K562 (cell line): ENCODE results near the gene RBM34. TPM values are rescaled to one million over a fixed set of nuclear protein-coding genes. Genes with fewer than 3 reads are reported as not detected.

Experiments used
- ATAC-seq: fragments of 200-7000 bp; cut with Tn5 transposase; 3 replicates; pipeline ENCODE4 v1.9.1; 2020; ENCODE audit warnings: moderate library complexity
- BruUV-seq: library from RNA; stranded (reverse); fragments of 400-500 nt; replicated peaks from 2 replicates; lab custom pipeline; 2021; lab: Mats Ljungman, UMichigan
- CTCF ChIA-PET: fragments of 300-600 bp; formaldehyde crosslinking; extraction: SDS; loops from one replicate; lab custom pipeline; 2021; ENCODE audit warnings: low intra/inter-chr PET ratio; lab: Yijun Ruan, JAX
- POLR2A ChIA-PET: fragments of 300-600, 350-650 bp; sonication (Branson Sonifier 250); formaldehyde crosslinking; extraction: SDS; loops from one replicate; lab custom pipeline; 2021; ENCODE audit warnings: antibody characterized with exemption, inconsistent platforms; lab: Yijun Ruan, JAX
- DNase-seq, 4 experiments: peaks; one replicate each; pipeline versions ENCODE4 v3.0.0 to v3.0.0-alpha.2; 2011 to 2018; ENCODE audit warnings: low spot score in 3 of 4, mixed read lengths in 3 of 4; ENCODE audit errors: extremely low read depth in 1 of 4
- FAIRE-seq: peaks from 2 replicates; lab custom pipeline; 2011; peaks lifted over from hg19 to GRCh38; lab: Jason Lieb, UNC
- H2AFZ ChIP-seq: 2 replicates; pipeline ENCODE4 v1.6.0; 2011; ENCODE audit warnings: low read depth, low read length, control low read depth, inconsistent platforms
- H3K27ac ChIP-seq: fragments of 200-600 bp; 3 replicates; pipeline ENCODE4 v1.8.0; 2011; ENCODE audit warnings: low read depth, mild to moderate bottlenecking, control low read depth, inconsistent platforms, low read length, moderate library complexity, mixed read lengths; ENCODE audit errors: extremely low read depth
- H3K27me3 ChIP-seq, 2 experiments: fragments of 300-600 bp in 1 of 2; 2 replicates in 1 of 2; 3 replicates in 1 of 2; pipeline versions ENCODE4 v1.6.0 to v1.8.0; 2011; ENCODE audit warnings: inconsistent platforms in 2 of 2, low read length in 2 of 2, mild to moderate bottlenecking in 1 of 2, mixed read lengths in 1 of 2, moderate library complexity in 1 of 2; ENCODE audit not compliant: control insufficient read depth in 2 of 2, insufficient read depth in 2 of 2
- H3K36me3 ChIP-seq: fragments of 300-600 bp; 3 replicates; pipeline ENCODE4 v1.8.0; 2011; ENCODE audit warnings: mild to moderate bottlenecking, low read length, inconsistent platforms; ENCODE audit not compliant: control insufficient read depth, insufficient read depth
- H3K4me1 ChIP-seq, 2 experiments: fragments of 200-600 bp in 1 of 2; replicated peaks in 1 of 2; 2 replicates in 1 of 2; 3 replicates in 1 of 2; pipeline versions ENCODE4 v1.5.1 to v1.8.0; 2011; ENCODE audit warnings: inconsistent platforms in 2 of 2, low read length in 2 of 2, mild to moderate bottlenecking in 1 of 2, mixed read lengths in 1 of 2, moderate library complexity in 1 of 2; ENCODE audit not compliant: control insufficient read depth in 2 of 2, insufficient read depth in 2 of 2
- H3K4me2 ChIP-seq: 2 replicates; pipeline ENCODE4 v1.6.1; 2011; ENCODE audit warnings: low read length, control low read depth, inconsistent platforms, mixed read lengths; ENCODE audit not compliant: insufficient read depth
- H3K4me3 ChIP-seq: fragments of 200-600 bp; sonication (generic), shearing (Covaris generic); 2 replicates; pipeline ENCODE4 v1.5.1; 2016; ENCODE audit warnings: control low read depth, inconsistent platforms
- H3K79me2 ChIP-seq: fragments of 200-600 bp; 3 replicates; pipeline ENCODE4 v1.8.0; 2011; ENCODE audit warnings: low read length, inconsistent platforms; ENCODE audit not compliant: control insufficient read depth, insufficient read depth
- H3K9ac ChIP-seq, 2 experiments: 2 replicates each; pipeline versions ENCODE4 v1.6.0 to v1.6.1; 2011; ENCODE audit warnings: low read depth in 2 of 2, low read length in 2 of 2, control low read depth in 1 of 2, inconsistent platforms in 1 of 2, mild to moderate bottlenecking in 1 of 2, mixed read lengths in 1 of 2; ENCODE audit not compliant: insufficient read depth in 1 of 2
- H3K9me1 ChIP-seq: one replicate; pipeline ENCODE4 v1.6.0; 2011; ENCODE audit warnings: inconsistent platforms, mild to moderate bottlenecking, low read length, moderate library complexity; ENCODE audit not compliant: control insufficient read depth, insufficient read depth
- H3K9me3 ChIP-seq: replicated peaks from 2 replicates; pipeline ENCODE4 v1.5.1; 2011; ENCODE audit warnings: low read depth, low read length, inconsistent platforms; ENCODE audit not compliant: control insufficient read depth, insufficient read depth
- H4K20me1 ChIP-seq: replicated peaks from 2 replicates; pipeline ENCODE4 v1.6.1; 2011; ENCODE audit warnings: low read length, inconsistent platforms, mixed read lengths; ENCODE audit not compliant: control insufficient read depth, insufficient read depth
- ARHGAP35 ChIP-seq: fragments of 450-650 bp; IDR thresholded peaks from 2 replicates; pipeline ENCODE4 v1.6.1; 2018; ENCODE audit not compliant: partially characterized antibody
- BRD4 ChIP-seq: fragments of 200-600 bp; sonication (generic); IDR thresholded peaks from 2 replicates; pipeline ENCODE4 v1.6.1; 2017; ENCODE audit warnings: inconsistent platforms
- DNMT1 ChIP-seq: fragments of 450-650 bp; IDR thresholded peaks from 2 replicates; pipeline ENCODE4 v1.6.1; 2016; ENCODE audit warnings: antibody characterized with exemption, mild to moderate bottlenecking
- GABPB2 ChIP-seq: fragments of 250-450 bp; sonication (Bioruptor Pico); conservative IDR thresholded peaks from 2 replicates; pipeline ENCODE4 v1.5.1; 2021; ENCODE audit warnings: mild to moderate bottlenecking
- GATAD2A ChIP-seq: fragments of 450-650 bp; IDR thresholded peaks from 2 replicates; pipeline ENCODE4 v1.6.1; 2017
- HDAC8 ChIP-seq: fragments of 450-650 bp; IDR thresholded peaks from 2 replicates; pipeline ENCODE4 v1.6.1; 2016; ENCODE audit warnings: mild to moderate bottlenecking, missing genetic modification characterization, moderate library complexity, missing compliant biosample characterization
- HES1 ChIP-seq: fragments of 450-650 bp; IDR thresholded peaks from 2 replicates; pipeline ENCODE4 v1.6.1; 2016; ENCODE audit warnings: low read depth, mild to moderate bottlenecking, moderate library complexity
- NUFIP1 ChIP-seq: fragments of 450-650 bp; IDR thresholded peaks from 2 replicates; pipeline ENCODE4 v1.6.1; 2018; ENCODE audit not compliant: partially characterized antibody
- PML ChIP-seq: IDR thresholded peaks from 2 replicates; pipeline ENCODE4 v1.6.1; 2012; ENCODE audit warnings: low read length, inconsistent platforms
- PTRF ChIP-seq: fragments of 450-650 bp; IDR thresholded peaks from 2 replicates; pipeline ENCODE4 v1.6.1; 2016; ENCODE audit warnings: mild to moderate bottlenecking, missing genetic modification characterization, missing compliant biosample characterization
- TRIM24 ChIP-seq, 2 experiments: fragments of 450-650 bp; IDR thresholded peaks; 2 replicates each; pipeline ENCODE4 v1.6.1; 2016
- ZBTB34 ChIP-seq: fragments of 250-450 bp; sonication (Bioruptor Pico); IDR thresholded peaks from 2 replicates; pipeline ENCODE4 v1.8.0; 2021; ENCODE audit warnings: mild to moderate bottlenecking, moderate library complexity
- ZC3H8 ChIP-seq: fragments of 450-650 bp; IDR thresholded peaks from 2 replicates; pipeline ENCODE4 v1.6.1; 2017
- ZKSCAN1 ChIP-seq: fragments of 150-350 bp; IDR thresholded peaks from 2 replicates; pipeline ENCODE4 v1.6.1; 2016; ENCODE audit warnings: low read depth, low read length
- ZNF324 ChIP-seq: fragments of 250-450 bp; sonication (Bioruptor Pico); IDR thresholded peaks from 2 replicates; pipeline ENCODE4 v1.4.0; 2020; ENCODE audit warnings: mild to moderate bottlenecking
- ZNF395 ChIP-seq: fragments of 200-800 bp; sonication (Bioruptor generic); IDR thresholded peaks from 2 replicates; pipeline ENCODE4 v1.6.1; 2017; ENCODE audit warnings: missing genetic modification characterization, missing compliant biosample characterization
- WGBS: fragments of 100-300 bp; shearing (Covaris generic); methylation state at CpG from one replicate; pipeline ENCODE4 v1.1.6; 2016; ENCODE audit warnings: low coverage, mixed read lengths; ENCODE audit not compliant: insufficient coverage; ENCODE audit errors: missing lambda C conversion rate; 5-methylcytosine and 5-hydroxymethylcytosine counted together
- in situ Hi-C: fragments of 300-500 bp; cut with MboI; formaldehyde crosslinking; loops from 4 replicates; pipeline ENCODE4 v1.15.0; 2018; ENCODE audit warnings: inconsistent platforms, mixed read lengths
- intact Hi-C: fragments of 100-400 bp; cut with micrococcal nuclease; formaldehyde crosslinking; loops from 2 replicates; pipeline ENCODE4 v1.14.2; 2022
- polyA plus RNA-seq, 8 experiments: library from polyadenylated mRNA; depleted of rRNA in 4 of 8; stranded (reverse) in 5 of 8; unstranded in 3 of 8; fragments of >200 nt; fragmentation: Nextera tagmentation in 2 of 8; fragmentation: Illumina TruSeq in 1 of 8; extraction: Ambion mirVana in 2 of 8; extraction: Trizol in 1 of 8; gene quantifications; 2 replicates each; pipeline versions ENCODE4 v1.2.1 to v1.2.3, GENCODE V29; 2011 to 2014; ENCODE audit warnings: inconsistent platforms in 1 of 8, missing spikeins in 1 of 8
- total RNA-seq, 7 experiments: library from RNA; depleted of rRNA in 6 of 7; stranded (reverse); fragments of >200 nt in 6 of 7; fragmentation: Illumina TruSeq in 2 of 7; extraction: Trizol in 2 of 7; gene quantifications; 2 replicates each; pipeline versions ENCODE4 v1.2.1 to v1.2.3, GENCODE V29; 2011 to 2021; ENCODE audit warnings: low replicate concordance in 1 of 7
- TF ChIP-seq, protein P1 (sequence below): fragments of 250-450 bp; sonication (Bioruptor Pico); IDR thresholded peaks from 2 replicates; pipeline ENCODE4 v1.9.0; 2021; ENCODE audit warnings: mild to moderate bottlenecking, inconsistent platforms

RBM34 gene
- total and polyA plus RNA-seq, 9 of the 15 experiments (the other 6 are each of a cell fraction or from before 2014, with no cell fraction given): 64.0 to 178 (median 124) TPM

DNA sequence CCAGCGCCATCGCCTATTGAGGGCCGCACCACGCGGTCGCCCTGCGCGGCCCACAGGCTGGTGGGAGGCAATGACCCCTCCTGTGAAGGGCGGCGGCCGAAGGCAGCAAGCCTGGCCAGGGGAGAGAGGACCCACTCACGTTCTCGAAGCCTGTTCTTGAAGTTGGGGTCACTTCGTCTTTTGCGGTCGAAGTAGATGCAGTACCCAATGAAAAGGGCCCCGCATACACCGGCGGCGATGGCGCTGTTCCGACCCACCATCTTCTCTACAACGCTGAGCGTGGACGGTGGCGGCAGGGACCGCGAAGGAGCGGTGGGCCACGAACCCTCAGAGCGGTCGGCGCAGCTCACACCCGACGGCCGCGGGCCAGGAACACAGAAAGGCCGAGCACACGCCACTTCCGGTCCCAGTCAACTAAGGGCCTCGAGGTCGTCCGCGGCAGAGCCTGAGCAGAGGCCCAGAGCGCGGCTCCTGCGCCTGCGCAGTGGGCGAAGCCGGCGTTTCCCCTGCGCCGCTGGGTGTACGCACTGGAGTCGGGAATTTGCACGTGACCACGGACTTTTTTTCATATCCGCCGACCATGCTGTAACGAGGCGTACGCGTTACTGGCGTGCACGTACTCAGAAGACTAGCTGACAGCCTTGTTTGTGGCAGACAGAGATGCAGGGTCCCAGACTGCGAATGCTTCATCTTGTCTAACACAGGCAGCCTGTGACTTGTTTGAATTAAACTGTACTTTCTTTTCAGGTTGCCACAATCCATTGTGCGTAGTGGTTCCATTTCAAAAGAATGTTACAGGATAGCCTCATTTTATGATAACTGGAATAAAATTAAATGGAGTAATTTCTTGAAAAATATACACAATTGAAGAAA is 32.4 kb downstream of the RBM34 start, which contains the start of gene TOMM20:
Gene TOMM20, minus strand, starts transcription at position 382 of the 873 bp plus-strand sequence. Its CDS starts 122 bp downstream, at position 260.
- Histone ChIP-seq H3K9me1 (no peaks in the 10 kb centered on the region), H3K79me2 (peaks cover 54% of the 10 kb centered on the region), H3K27ac (peak within 1 kb of the TSS; percentile 98), H4K20me1 (peaks cover 30% of the 10 kb centered on the region), H3K4me1 (peaks cover 11 to 13% of the 10 kb centered on the region in 2 experiments; a peak in 4 of 5 replicates), H3K9me3 (no peaks in the 10 kb centered on the region), H3K36me3 (peaks cover 61% of the 10 kb centered on the region), H3K4me3 (peak within 1 kb of the TSS; percentile 90), H3K27me3 (no peaks in the 10 kb centered on the region), H3K9ac (peak within 1 kb of the TSS; percentile 99), H2AFZ (peak within 1 kb of the TSS; percentile 99), H3K4me2 (peak within 1 kb of the TSS; percentile 93)
- intact Hi-C loops: loop anchor here (1.0 to 2.0 kb wide), 3 partner anchors 24 to 376 kb away; partner anchors contain the start of genes B3GALNT2 and RBM34
- DNase-seq (peak; percentile 96 to 100 (median 97)), FAIRE-seq (peak; percentile 94), ATAC-seq (peak; percentile 94)
- ChIA-PET CTCF (no interaction called here), POLR2A (interaction anchor here (0.7 to 2.9 kb wide), 15 partner anchors 9 to 517 kb away, joined by 3 to 21 read pairs (median 3); partner anchors contain the start of gene RBM34)
- BruUV-seq: TSS peak; percentile 97
- in situ Hi-C loops: no loop called here
- 2% methylated on average over 67 of the region's 67 CpGs for WGBS
- TF ChIP-seq BRD4: 0 out of 2 replicates have a peak, but pooled peaks have one; percentile 80
- peak; percentile 17; the same call in 1 of the 2 replicates for TF ChIP-seq PTRF (tag)
- TF ChIP-seq DNMT1: no peak
- TF ChIP-seq ZNF324 (CRISPR knock-in tag): no peak
- TF ChIP-seq HDAC8: peak; percentile 85
- TF ChIP-seq, protein P1, sequence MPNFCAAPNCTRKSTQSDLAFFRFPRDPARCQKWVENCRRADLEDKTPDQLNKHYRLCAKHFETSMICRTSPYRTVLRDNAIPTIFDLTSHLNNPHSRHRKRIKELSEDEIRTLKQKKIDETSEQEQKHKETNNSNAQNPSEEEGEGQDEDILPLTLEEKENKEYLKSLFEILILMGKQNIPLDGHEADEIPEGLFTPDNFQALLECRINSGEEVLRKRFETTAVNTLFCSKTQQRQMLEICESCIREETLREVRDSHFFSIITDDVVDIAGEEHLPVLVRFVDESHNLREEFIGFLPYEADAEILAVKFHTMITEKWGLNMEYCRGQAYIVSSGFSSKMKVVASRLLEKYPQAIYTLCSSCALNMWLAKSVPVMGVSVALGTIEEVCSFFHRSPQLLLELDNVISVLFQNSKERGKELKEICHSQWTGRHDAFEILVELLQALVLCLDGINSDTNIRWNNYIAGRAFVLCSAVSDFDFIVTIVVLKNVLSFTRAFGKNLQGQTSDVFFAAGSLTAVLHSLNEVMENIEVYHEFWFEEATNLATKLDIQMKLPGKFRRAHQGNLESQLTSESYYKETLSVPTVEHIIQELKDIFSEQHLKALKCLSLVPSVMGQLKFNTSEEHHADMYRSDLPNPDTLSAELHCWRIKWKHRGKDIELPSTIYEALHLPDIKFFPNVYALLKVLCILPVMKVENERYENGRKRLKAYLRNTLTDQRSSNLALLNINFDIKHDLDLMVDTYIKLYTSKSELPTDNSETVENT (CRISPR knock-in tag): peak; percentile 28
- TF ChIP-seq NUFIP1: no peak
- TF ChIP-seq HES1: no peak
- TF ChIP-seq ZBTB34: no peak
- peak; percentile 83 for TF ChIP-seq PML
- TF ChIP-seq ARHGAP35: no peak
- TF ChIP-seq ZC3H8: no peak
- 0 out of 4 replicates have a peak, but pooled peaks of 1 of the 2 experiments have one; percentile 19 for TF ChIP-seq TRIM24 (IDR thresholded peaks at IDR 0.05)
- TF ChIP-seq ZKSCAN1: peak; percentile 20; the same call in 1 of the 2 replicates
- peak; percentile 85 for TF ChIP-seq ZNF395 (CRISPR knock-in tag)
- TF ChIP-seq GATAD2A: no peak; the same call in none of the 2 replicates
- no peak for TF ChIP-seq GABPB2 (CRISPR knock-in tag)
